ENCODE measurements around the gene VRTN. TPM values are rescaled to one million over a fixed set of nuclear protein-coding genes. Genes with fewer than 3 reads are reported as not detected.

Gene VRTN
- total and polyA plus RNA-seq, 9 donors = 0.08 TPM; not detected in 8

DNA sequence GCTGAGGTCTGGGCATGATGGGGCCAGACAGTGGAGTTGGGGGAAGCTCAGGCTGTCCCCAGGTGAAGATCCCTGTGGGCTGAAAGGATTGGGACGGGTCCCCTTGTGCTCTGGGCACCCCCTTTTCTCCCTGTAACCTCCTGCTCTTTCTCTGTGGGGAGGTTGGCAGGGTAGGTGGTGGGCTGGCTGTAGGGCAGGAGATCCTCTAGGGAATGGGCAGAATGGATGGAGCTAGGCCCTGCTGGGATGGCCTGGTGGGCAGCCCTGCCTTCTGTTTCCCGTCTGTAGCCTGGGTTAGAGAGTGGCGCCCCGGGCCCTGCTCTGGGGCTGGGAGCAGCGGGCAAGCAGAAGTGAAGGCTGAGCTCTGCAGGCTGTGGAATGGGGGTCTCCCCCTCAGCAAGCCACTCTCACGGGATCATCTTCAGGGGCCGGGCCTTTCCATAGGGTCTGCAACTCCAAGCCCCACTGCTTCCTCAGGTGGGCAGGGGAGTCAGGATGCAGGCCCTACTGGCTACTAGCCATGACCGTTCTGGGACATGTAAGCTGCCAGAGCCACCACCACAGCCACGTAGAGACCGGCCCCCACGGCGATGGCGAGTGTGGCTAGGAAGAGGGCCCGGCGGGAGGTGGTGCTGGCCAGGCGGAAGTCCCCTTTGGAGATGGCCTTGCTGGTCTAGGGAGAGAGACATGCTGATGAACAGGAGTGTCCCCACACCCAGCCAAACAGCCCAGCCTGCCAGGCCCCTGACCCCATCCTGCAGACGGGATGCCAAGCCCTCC, 58.9 kb downstream of the VRTN start:
- Histone ChIP-seq H3K9me3 (replicated peaks; ENCODE audit: control insufficient read depth, low read depth, low read length) (no peaks in the 10 kb centered on the region), H3K27me3 (ENCODE audit: control insufficient read depth, insufficient read depth, low read length) (peaks cover 8% of the 10 kb centered on the region), H3K36me3 (ENCODE audit: control insufficient read depth, insufficient read depth, low read length) (no peaks in the 10 kb centered on the region), H3K4me1 (ENCODE audit: control insufficient read depth, insufficient read depth, low read length) (peaks cover 10% of the 10 kb centered on the region), H3K4me3 (ENCODE audit: low read length) (no peak overlapping the region), H3K27ac (ENCODE audit: low read length) (no peak overlapping the region)
- WGBS (ENCODE audit: insufficient coverage) = 82% methylated on average over 13 of the region's 17 CpGs
- no peak for DNase-seq

DNA sequence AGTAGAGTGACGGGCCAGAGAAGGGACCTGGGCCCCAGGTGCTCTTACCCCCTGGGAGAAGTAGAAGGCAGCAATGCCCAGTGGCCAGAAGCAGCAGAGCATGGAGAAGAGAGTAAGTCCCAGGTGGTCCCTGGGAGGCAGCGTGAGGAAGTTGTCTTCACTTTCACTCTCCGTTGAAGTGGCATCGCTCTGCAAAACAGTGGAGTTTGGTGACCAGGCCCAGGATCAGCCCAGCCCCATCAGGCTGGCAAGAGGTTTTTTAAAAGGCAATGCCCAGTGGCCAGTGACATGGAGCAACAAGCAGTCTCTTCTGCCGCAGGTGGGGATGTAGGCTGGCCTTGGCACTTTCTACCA, 59.5 kb downstream of the VRTN start:
- no peak overlapping the region for H3K4me3 ChIP-seq (ENCODE audit: low read length)
- H3K36me3 ChIP-seq (ENCODE audit: control insufficient read depth, insufficient read depth, low read length) = no peaks in the 10 kb centered on the region
- H3K4me1 ChIP-seq (ENCODE audit: control insufficient read depth, insufficient read depth, low read length) = peaks cover 4% of the 10 kb centered on the region
- H3K9me3 ChIP-seq (replicated peaks; ENCODE audit: control insufficient read depth, low read depth, low read length) = no peaks in the 10 kb centered on the region
- H3K27me3 ChIP-seq (ENCODE audit: control insufficient read depth, insufficient read depth, low read length) = peaks cover 8% of the 10 kb centered on the region
- H3K27ac ChIP-seq (ENCODE audit: low read length) = no peak overlapping the region
- 86% methylated on average over 4 of the region's 5 CpGs for WGBS (ENCODE audit: insufficient coverage)
- DNase-seq = no peak

DNA sequence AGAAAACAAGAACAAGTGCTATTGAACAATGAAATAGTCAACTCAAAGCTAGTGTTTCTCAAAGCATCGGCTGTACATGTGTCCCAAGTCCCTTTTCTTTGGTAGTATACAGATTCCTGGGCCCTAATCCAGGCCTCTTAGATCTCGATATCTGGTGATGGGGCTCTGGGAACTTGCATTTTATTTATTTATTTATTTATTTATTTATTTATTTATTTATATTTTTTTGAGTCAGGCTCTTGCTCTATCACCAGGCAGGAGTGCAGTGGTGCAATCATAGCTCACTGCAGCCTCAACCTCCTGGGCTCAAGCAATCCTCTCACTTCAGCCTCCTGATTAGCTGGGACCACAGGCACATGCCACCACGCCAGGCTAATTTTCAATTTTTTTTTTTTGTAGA, 60.6 kb downstream of the VRTN start:
- Histone ChIP-seq H3K4me1 (ENCODE audit: control insufficient read depth, insufficient read depth, low read length) (no peaks in the 10 kb centered on the region), H3K4me3 (ENCODE audit: low read length) (no peak overlapping the region), H3K36me3 (ENCODE audit: control insufficient read depth, insufficient read depth, low read length) (no peaks in the 10 kb centered on the region), H3K9me3 (replicated peaks; ENCODE audit: control insufficient read depth, low read depth, low read length) (no peaks in the 10 kb centered on the region), H3K27me3 (ENCODE audit: control insufficient read depth, insufficient read depth, low read length) (peaks cover 9% of the 10 kb centered on the region), H3K27ac (ENCODE audit: low read length) (no peak overlapping the region)
- no CpG with 5 or more reads among the region's 3 CpGs for WGBS (ENCODE audit: insufficient coverage)
- no peak for DNase-seq

DNA sequence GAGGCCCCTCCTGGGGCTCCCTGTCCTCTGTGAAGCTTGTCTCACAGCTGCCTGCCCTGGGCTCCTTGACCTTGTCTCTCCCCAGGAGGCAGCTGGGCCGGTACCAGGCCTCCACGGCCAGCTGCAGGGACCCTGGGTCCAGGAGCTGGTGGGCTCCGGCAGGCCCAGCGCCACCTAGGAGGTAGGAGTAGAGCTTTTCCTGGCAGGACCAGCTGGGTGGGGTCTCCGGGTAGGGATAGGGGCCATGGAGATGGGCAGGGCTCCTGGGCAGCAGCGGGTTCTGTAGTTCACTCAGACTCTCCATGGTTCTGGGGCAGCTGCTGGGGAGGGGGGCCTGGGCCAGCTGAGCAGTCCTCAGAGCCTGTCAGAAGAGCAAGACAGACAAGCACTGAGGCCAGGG, 61.2 kb downstream of the VRTN start:
- H3K9me3 ChIP-seq (replicated peaks; ENCODE audit: control insufficient read depth, low read depth, low read length) = no peaks in the 10 kb centered on the region
- H3K4me3 ChIP-seq (ENCODE audit: low read length) = no peak overlapping the region
- no peaks in the 10 kb centered on the region for H3K36me3 ChIP-seq (ENCODE audit: control insufficient read depth, insufficient read depth, low read length)
- no peaks in the 10 kb centered on the region for H3K4me1 ChIP-seq (ENCODE audit: control insufficient read depth, insufficient read depth, low read length)
- no peak overlapping the region for H3K27ac ChIP-seq (ENCODE audit: low read length)
- peaks cover 13% of the 10 kb centered on the region for H3K27me3 ChIP-seq (ENCODE audit: control insufficient read depth, insufficient read depth, low read length)
- 68% methylated on average over 6 of the region's 6 CpGs for WGBS (ENCODE audit: insufficient coverage)
- DNase-seq = no peak

Other genes starting within 250 kb of the VRTN start
- gene VSX2, start 109.0 kb upstream of the VRTN start, total RNA-seq = not detected
- gene VSX2, start 109.0 kb upstream of the VRTN start, polyA plus RNA-seq (ENCODE audit: insufficient read depth in 1 of 8, insufficient read length in 8 of 8, low replicate concordance in 1 of 8) = not detected
- 33.5 TPM for gene ABCD4, start 45.5 kb upstream of the VRTN start, total RNA-seq
- 10 to 100 TPM; 45.2 to 71.0 (median 58.9) TPM for gene ABCD4, start 45.5 kb upstream of the VRTN start, polyA plus RNA-seq (ENCODE audit: insufficient read depth in 1 of 8, insufficient read length in 8 of 8, low replicate concordance in 1 of 8)
- 0.04 TPM for gene SYNDIG1L, start 77.7 kb downstream of the VRTN start, total RNA-seq
- under 1 TPM in 3 of 8 donors, not detected in 5; 0.07 to 0.10 (median 0.08) TPM for gene SYNDIG1L, start 77.7 kb downstream of the VRTN start, polyA plus RNA-seq (ENCODE audit: insufficient read depth in 1 of 8, insufficient read length in 8 of 8, low replicate concordance in 1 of 8)
- 97.2 TPM for gene NPC2, start 144.8 kb downstream of the VRTN start, total RNA-seq
- 100 to 1,000 TPM in 4 of 8 donors, 10 to 100 TPM in 4; 81.0 to 147 (median 98.0) TPM for gene NPC2, start 144.8 kb downstream of the VRTN start, polyA plus RNA-seq (ENCODE audit: insufficient read depth in 1 of 8, insufficient read length in 8 of 8, low replicate concordance in 1 of 8)
- 24.6 TPM for gene ISCA2, start 145.3 kb downstream of the VRTN start, total RNA-seq
- 10 to 100 TPM; 21.7 to 27.1 (median 24.5) TPM for gene ISCA2, start 145.3 kb downstream of the VRTN start, polyA plus RNA-seq (ENCODE audit: insufficient read depth in 1 of 8, insufficient read length in 8 of 8, low replicate concordance in 1 of 8)